NCI-H82 treated with DMSO at 0.1 percent for 48 hours (cell line): ENCODE measurements around the gene CDCP1.

Source experiments
- DNase-seq: peaks from one replicate; lab custom pipeline; 2025; ENCODE audit not compliant: unreplicated experiment; lab: John Stamatoyannopoulos, UW

CDCP1 gene, protein sequence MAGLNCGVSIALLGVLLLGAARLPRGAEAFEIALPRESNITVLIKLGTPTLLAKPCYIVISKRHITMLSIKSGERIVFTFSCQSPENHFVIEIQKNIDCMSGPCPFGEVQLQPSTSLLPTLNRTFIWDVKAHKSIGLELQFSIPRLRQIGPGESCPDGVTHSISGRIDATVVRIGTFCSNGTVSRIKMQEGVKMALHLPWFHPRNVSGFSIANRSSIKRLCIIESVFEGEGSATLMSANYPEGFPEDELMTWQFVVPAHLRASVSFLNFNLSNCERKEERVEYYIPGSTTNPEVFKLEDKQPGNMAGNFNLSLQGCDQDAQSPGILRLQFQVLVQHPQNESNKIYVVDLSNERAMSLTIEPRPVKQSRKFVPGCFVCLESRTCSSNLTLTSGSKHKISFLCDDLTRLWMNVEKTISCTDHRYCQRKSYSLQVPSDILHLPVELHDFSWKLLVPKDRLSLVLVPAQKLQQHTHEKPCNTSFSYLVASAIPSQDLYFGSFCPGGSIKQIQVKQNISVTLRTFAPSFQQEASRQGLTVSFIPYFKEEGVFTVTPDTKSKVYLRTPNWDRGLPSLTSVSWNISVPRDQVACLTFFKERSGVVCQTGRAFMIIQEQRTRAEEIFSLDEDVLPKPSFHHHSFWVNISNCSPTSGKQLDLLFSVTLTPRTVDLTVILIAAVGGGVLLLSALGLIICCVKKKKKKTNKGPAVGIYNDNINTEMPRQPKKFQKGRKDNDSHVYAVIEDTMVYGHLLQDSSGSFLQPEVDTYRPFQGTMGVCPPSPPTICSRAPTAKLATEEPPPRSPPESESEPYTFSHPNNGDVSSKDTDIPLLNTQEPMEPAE

DNA sequence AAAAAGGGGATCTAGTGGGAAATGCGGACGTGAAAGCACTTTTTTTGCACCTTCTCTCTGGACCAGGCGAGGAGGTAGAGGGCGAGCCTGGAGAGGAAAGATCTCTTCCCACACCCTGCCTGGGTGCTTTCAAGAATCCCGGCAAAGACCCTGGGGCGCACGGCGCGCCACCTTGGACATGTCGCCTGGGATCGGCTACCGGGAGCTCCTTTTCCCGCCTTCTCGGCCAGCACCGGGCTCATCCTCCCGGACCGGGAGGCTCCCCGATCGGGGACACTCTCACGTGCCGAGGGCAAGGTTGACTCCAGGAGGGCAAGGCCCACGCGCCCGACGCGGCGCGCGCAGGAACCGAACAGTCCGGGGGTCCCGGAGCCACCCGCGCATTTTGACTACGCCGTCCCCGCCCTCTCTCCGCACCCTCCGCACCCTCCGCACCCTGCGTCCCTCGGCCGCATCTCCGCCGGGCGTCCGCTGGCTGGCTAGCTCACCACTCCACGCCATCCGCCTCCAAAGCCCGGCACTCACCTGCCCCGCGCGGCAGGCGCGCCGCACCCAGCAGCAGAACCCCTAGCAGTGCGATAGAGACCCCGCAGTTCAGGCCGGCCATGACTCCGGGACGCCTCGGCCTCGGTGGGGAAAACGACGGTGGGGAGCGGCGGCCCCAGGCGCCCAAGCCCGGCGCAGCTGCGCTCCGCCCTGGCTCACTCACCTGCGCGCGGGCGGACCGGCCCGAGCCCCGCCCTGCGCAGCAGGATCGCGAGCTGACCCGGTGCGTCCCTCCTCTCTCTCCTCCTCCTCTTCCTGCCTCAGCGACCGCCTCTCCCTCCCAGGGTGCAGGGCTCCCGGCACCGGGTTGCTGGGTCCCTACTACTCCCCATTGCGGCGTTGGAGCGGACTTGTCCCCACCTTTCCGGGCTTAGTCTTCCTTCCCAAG is at the start of gene CDCP1:
Gene CDCP1, minus strand, starts transcription at position 698 of the 934 bp plus-strand sequence. Its CDS starts 91 bp downstream, at position 607.
- no peak for DNase-seq

DNA sequence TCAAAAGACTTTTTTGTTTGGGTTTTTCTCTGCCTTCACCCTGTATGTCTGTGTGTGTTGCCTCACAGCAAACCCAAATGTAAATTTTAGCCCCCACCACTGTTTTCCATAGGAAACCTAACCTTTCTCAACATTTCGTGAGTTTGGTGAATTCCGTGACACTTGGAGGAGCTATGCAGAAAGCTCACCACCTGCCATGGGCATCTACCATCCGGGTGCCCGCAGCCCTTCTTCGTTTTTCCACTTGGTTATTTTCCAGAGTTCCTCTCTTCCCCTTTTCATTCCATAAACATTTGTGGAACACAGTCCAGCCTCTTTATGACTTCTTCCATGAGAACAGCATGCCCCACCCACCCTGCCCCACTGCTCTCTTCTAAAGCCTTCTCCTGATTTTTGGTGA is 48.6 kb upstream of the CDCP1 start:
- DNase-seq: no peak

DNA sequence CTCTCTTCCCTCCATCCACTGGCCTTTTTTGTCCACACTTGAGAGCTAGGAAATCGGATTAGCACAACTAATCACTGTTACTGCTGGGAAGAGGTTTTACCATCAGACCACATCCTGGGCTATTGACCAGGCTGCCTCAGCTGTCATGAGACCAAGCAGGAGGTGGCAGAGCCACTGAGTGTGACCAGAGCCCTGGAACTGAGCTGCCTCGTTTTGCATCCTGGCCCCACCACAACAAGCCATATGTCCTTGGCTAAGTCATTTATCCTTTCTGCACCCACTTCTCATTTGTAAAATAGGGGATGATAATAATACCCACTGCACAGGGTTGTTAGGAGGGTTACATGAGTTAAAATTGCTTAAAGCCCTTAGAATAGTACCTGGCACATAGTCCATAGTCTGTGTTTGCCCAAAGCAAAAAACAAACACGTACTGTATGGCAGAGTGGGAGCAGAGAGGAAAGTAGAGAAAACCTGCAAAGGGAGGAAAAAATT is 45.8 kb upstream of the CDCP1 start:
- peak; percentile 67 for DNase-seq

DNA sequence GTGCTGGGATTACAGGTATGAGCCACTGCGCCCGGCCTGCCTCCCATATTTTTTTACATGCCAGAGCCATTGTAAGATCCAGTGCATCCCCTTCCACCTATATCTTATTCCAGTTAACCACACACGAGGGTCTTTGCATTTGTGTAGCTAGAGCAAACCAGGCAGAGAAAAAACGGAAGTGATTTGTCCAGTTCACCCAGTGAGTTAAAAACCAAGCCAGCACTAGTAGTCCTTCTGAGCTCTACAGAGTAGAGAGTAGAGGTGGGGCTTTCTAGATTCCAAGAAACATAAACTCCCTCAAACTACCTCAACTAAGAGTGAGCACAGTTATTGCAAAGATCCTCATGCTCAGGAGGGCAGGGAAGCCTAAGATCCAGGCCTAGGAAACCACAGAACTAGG is 45.2 kb upstream of the CDCP1 start:
- no peak for DNase-seq

DNA sequence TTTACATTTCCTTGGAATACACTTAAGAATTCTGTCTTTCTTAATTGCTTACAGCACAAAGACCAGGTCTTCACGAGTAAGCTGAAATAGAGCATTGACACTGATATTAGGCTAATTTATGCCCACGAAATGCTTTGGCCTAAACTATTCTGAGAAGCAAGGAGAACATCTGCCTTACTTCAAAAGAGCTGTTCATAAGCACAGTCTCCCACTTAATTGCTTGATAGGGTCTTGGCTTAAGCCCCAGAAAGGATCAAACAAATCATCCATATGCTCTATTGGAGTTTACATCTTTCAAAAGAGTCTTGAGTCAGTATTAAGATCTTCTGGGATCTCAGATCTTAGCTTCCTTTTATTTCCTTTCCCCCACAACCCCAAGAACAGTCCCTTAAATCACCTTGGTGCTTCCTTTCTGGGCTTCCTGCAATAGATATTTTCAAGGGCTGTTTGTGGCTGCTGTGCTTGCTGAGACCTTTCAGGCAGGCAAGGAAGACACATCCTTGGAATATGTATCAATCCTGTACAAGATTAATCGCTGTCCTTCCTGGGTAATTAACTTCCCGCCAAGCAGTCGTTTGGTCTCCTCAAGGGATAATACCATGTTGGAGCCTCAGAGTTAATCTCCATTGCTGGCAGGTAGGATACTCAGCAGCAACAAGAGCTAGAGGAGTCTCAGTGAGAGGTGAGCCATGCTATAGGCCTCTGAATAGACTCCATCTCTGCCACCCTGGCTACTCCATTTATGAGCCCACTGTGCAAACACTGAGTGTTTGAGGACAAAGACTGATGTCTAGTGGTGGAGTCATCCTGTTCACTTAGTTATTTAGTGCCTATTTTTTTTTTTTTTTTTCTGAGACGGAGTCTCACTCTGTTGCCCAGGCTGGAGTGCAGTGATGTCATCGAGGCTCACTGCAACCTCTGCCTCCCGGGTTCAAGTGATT is 42.8 kb upstream of the CDCP1 start:
- peak; percentile 70 for DNase-seq

DNA sequence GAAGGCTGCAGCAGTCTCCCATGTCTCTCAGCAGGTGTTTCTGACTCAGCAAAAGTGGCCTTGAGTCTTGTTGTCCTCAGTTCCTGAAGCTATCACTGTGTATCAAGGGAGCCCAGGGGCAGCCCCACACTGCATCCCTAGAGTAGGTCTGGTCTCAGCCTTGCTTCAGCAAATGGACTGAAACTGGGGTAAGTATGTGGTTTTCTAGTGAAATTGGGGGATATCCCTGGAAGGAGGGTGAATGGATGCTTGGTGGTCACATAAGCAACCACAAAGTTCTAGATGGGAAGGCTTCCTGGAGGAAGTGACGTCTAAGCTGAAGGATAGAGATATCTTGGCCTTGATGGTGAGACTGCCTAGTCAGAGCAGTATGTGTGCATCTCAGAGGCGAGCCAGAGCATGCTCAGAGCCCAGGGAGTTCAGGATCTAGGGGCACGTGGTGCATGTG is 41.5 kb upstream of the CDCP1 start:
- DNase-seq: no peak

DNA sequence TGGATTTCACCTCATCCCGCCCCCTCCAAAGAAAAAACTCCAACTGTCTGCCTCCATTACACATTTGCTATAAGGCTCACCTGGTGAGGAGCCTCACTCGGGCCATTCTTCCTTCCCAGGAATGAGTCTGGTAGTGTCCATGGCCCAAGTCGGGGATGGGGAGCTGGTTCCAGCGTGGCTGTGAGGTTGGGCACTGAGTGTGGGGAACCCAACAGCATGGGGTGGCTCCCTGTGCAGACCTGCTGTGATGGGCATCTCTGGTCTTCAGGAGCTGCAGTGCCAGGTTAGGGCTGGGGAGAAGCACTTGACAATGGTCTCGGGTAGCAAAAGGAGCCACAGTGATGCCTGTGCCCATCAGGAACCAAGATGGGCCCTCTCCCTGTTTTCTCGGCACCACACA is 40.7 kb upstream of the CDCP1 start:
- no peak for DNase-seq

DNA sequence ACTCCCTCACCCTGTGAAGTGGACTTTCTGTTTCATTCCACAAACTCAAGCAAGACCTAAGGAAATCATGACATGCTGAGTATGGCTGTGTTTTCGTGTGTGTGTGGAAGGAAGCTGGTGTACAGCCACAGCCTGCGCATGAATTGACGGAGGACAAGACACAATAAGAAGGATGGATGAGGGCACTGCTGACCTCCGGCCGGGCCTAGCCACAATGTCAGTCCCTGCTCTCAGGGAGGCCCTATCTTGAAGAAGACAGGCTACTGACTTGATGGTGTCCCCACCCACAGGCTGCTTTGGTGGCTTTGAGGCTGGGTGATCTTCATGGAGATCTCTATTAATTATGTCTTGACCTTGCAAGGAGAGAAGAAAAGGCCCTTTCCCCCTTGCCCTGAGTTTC is 39.3 kb upstream of the CDCP1 start:
- no peak for DNase-seq

DNA sequence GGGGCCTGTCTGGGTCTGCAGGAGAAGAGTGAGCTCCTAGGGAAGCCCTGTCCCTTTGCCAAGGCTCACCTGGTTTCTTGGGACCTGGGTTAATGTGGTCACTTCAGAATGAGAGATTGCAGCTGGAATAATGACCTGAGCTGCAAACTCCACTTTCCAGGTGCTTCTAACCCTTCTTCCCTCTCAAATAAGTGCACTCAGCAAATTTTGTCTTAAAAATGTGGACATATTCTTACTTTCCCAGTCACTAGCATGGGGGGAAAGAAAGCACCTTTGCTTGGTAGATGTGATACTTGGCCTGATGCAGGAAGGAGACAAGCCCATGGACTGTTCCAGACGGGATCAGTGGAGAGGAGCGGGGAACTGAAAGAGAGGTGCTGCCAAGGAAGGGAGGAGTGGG is 38.9 kb upstream of the CDCP1 start:
- DNase-seq: no peak

DNA sequence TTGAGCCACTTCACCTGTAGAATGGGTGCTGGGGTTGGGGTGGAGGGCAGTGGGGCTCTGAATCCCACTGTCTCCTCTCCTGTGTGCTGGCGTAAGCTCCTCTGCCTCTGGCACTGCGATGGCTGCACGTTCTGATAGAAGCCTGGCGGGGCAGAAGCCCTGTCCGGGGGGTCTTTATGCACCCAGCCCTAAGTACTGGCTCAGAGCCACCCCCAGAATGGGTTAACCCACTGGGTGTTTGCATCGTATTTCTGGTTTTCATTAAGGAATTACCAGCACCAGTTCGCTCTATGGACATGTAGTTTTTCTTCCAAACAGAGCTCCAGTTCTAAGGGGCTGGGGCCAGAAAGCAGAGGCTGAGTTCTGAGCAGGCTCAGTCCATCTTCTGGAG is 37.7 kb upstream of the CDCP1 start:
- no peak for DNase-seq

DNA sequence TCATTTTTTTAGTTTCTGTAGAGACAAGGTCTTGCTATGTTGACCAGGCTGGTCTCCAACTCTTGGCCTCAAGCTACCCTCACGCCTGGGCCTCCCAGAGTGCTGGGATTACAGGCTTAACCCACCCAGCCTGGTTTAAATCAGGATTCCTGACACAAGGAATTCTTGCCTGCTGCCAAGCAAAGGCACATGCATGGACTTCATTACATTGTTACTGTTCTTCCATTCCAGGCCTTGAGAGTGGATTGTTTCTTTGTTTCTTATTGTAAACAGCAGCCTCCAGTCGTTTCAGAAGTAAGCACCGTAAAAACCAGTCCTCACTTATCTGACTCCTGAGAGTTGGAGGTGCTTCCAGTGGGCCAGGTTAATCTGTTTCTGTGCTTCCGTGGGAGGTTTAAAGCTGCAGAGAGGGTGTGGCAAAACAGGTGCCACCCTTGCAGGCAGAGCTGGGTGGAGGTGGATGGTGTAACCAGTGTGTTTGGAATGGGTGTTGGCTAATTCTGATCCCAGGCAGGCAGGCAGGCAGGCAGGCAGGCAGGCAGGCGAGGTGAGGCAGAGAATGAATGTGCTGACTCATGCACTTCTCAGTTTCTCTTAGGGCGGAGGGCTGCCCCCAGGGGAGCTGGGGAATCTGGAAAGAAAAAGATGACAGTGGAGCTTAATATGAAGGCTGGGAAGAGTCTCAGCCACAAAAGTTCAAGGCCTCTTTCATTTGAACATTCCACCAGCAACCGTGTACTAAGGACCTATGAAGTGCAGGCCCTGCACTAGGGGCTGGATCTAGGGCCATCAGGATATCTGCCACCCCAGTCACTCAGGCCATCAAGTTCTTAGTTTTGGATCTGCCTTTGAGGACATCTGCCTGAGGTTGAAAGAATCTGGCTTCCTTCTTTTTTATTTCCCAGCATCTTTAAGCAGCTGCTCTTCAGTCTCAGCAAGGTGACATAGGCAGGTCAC is 37.0 kb upstream of the CDCP1 start:
- DNase-seq: no peak

DNA sequence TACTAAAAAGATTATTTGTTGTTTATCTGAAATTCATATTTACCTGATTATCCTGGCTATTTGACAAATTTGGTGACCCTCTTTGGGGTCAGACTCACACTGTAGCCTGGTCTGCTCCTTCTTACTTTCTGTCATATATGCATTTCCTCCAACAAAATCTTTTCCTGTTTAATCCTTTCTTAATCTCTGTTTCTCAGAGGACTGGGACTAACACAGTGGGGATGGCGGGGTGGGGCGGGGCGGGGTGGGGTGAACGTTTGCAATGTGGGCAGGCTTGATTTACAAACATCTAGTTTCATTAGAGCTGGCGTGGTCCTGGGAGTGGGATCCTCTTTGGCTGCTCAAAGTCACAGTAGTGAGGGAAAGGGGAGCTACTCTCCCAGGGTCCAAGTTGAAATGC is 35.3 kb upstream of the CDCP1 start:
- peak; percentile 24 for DNase-seq

DNA sequence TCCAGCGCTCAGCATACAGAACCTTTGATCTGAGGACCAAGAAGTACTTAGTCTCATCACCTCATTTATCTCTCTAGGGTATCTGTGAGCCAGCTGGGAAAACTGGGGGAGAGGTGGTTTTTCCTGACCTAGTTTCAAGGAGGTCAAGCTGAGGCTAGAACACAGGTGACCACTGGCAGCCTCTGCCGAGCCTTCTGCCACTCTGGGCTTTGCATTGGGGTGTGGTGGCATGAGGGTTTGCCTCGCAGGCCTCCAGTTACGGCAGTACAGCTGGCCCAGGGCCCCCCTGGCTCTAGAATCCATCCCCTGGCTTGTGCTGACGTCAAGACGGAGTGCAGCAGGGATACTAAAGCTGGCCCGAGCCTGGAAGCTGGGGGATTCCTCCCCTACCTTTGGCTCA is 34.7 kb upstream of the CDCP1 start:
- no peak for DNase-seq

DNA sequence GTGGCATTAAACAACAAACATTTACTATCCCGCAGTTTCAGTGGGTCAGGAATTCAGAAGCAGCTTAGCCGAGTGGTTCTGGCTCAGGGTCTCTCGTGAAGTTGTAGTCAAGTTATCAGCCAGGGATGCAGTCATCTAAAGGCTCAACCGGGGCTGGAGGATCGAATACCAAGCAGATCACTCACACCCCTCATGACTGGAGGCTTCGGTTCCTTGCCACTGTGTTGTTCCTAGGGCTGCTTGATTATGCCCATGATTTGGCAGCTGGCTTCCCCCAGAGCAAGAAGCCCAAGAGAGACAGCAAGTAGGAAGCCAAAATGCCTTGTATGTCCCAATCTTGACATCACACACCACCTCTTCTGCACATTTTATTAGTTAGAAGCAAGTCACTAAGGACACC is 33.9 kb upstream of the CDCP1 start:
- DNase-seq: no peak

DNA sequence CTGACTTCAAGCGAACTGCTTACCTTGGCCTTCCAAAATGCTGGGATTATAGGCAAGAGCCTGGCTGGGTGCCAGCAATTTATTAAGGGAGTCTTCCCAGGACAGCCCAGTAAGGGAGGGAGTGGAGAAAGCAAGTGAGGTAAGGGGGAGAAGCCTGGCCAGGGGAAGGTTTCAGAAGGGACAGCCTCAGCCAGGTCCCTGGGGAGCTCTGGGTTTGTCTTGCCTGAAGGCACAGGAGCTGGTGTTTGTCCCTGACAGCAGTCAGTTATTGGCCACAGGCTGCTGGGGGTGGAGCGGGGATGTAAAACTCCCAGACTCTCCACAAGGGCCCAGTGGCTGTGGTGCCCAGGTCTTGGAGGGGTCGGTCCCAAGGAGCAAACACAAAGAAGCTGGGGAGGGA is 33.0 kb upstream of the CDCP1 start:
- peak; percentile 41 for DNase-seq

DNA sequence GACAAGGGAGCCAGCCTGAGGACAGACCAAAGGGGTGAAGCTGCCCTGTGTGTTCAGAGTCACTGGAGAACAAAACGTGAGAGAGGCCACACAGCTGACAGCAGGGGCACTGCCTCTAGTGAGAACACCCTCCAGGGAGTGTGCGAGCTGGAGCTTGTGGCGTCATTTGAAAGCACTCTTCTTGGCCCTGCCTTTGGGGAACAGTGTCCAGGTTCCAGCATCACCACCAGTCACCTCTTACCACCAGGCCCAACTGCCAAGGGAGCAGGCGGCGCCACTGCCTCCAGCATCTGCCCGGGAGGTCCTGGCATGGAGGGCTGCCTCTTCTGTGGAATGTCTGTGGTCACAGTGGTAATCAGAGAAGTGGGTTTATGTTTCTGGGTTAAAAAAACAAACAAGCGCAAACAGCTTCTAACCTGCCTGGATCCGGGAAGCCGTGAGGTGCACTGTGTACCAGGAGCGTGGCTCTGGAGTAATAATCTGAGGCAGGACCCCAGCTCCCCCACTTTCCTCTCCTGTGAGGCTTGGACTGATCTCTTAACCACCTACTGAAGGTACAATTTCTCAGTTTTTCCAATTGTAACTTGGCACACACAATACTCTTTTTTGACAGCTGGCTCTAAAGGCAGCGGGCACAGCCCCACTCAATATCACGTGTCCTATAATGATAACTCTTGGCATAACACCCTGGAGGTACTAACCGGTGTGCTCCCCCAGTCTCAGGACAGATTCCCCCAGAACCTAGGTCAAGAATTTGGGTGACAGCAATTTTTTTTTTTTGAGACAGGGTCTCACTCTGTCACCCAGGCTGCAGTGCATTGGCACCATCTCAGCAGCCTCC is 32.2 kb upstream of the CDCP1 start:
- no peak for DNase-seq

DNA sequence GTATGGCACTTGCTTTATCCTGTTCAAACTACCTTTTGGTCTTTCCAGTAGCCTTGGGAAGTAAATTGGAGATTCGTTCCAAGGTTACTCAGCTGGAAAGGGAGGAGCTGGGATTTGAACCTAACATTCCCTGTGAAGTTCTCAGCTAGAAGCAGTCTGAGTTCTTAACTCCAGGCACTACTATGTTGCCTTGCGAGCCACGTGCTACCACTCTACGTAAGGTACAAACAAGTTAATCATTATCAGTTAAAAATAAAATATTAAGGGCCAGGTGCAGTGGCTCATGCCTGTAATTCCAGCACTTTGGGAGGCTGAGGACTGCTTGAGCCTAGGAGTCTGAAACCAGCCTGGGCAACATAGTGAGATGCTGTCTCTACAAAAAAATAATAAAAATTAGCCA is 30.7 kb upstream of the CDCP1 start:
- DNase-seq: no peak

DNA sequence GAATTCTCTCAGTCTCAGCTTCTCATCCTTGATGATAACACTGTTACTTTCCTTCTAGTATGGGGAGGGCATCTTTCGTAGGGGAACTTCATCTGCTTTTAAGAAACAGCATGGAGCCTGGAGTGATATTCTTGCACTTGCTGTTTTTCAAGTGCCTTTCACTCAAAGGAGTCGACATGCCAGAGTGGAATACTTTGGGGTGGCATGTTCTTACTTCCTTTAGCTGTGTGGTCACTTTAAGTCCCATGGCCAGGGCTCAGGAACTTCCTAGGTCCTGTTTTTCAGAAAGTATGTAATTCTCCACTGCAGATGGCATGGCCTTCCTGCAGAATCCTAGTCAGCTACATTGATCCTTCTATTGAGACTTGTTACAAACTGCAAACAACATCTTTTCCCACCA is 28.1 kb upstream of the CDCP1 start:
- DNase-seq: no peak
